BLaER1 treated with 17β-estradiol and CSF1 and Interleukin-3, amounts not matched to agents 10 nM and 100 nM (cell line): Measurements from ENCODE around the gene SRPK2.

Experiments
- H3K27ac ChIP-seq, 11 experiments: shearing (Covaris generic); formaldehyde crosslinking; 2 replicates each; pipeline ENCODE4 v1.8.1; 2022
- H3K27me3 ChIP-seq, 11 experiments: shearing (Covaris generic); formaldehyde crosslinking; 2 replicates each; pipeline ENCODE4 v1.8.1; 2022
- H3K36me3 ChIP-seq, 11 experiments: shearing (Covaris generic); formaldehyde crosslinking; 2 replicates each; pipeline ENCODE4 v1.8.1; 2022
- H3K4me1 ChIP-seq, 10 experiments: shearing (Covaris generic); formaldehyde crosslinking; 2 replicates each; pipeline ENCODE4 v1.8.1; 2022
- H3K4me2 ChIP-seq, 11 experiments: shearing (Covaris generic); formaldehyde crosslinking; 2 replicates each; pipeline ENCODE4 v1.8.1; 2022
- H3K4me3 ChIP-seq, 10 experiments: shearing (Covaris generic); formaldehyde crosslinking; 2 replicates each; pipeline ENCODE4 v1.8.1; 2022
- H3K9ac ChIP-seq, 11 experiments: shearing (Covaris generic); formaldehyde crosslinking; 2 replicates each; pipeline ENCODE4 v1.8.1; 2022
- H3K9me3 ChIP-seq, 11 experiments: shearing (Covaris generic); formaldehyde crosslinking; replicated peaks in 1 of 11; 2 replicates each; pipeline ENCODE4 v1.8.1; 2022
- H4K20me1 ChIP-seq, 11 experiments: shearing (Covaris generic); formaldehyde crosslinking; 2 replicates each; pipeline ENCODE4 v1.8.1; 2022
- Cebpa-rat ChIP-seq, 11 experiments: shearing (Covaris generic); IDR thresholded peaks; 2 replicates each; pipeline ENCODE4 v1.8.1; 2022

The SRPK2 gene

GRCh38 chr7:105139381-105139780 lies 249.3 kb downstream of the SRPK2 start:
- H3K4me3 ChIP-seq = no peak overlapping the region
- H3K4me2 ChIP-seq = no peak overlapping the region
- peaks cover 78 to 99% (median 90%) of the 10 kb centered on the region in 11 experiments for H3K36me3 ChIP-seq
- peaks cover 0 to 33% (median 20%) of the 10 kb centered on the region in 11 experiments; a peak in 14 of 22 replicates for H4K20me1 ChIP-seq
- no peak for TF ChIP-seq Cebpa-rat (IDR thresholded peaks at IDR 0.05)
- no peaks in the 10 kb centered on the region for H3K9me3 ChIP-seq
- no peak overlapping the region for H3K27ac ChIP-seq
- H3K9ac ChIP-seq = no peak overlapping the region
- no peaks in the 10 kb centered on the region for H3K27me3 ChIP-seq
- no peaks in the 10 kb centered on the region for H3K4me1 ChIP-seq

DNA sequence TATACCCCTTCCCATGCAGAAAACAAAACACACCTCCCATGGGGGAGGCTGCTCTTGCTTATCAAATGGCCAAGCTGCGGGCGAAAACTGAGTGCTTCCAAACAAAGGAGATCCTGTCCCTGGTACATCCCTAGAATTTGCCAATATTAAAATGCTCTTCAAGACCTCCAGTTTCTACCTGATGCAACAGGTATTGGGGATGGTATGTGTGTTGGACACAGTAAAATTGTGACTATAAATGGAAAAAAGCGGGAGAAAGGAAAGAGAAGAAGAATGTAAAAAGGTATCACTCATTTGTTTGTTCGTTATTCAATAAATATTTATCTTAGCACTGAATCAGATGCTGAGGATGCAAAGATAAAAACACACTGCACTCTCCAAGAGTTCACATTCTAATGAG lies 250.8 kb downstream of the SRPK2 start:
- Histone ChIP-seq H3K9ac (no peak overlapping the region), H3K27me3 (no peaks in the 10 kb centered on the region), H3K4me3 (no peak overlapping the region), H4K20me1 (peaks cover 0 to 42% (median 26%) of the 10 kb centered on the region in 11 experiments; a peak in 14 of 22 replicates), H3K36me3 (peaks cover 75 to 99% (median 90%) of the 10 kb centered on the region in 11 experiments), H3K4me1 (no peaks in the 10 kb centered on the region), H3K9me3 (no peaks in the 10 kb centered on the region), H3K27ac (no peak overlapping the region), H3K4me2 (no peak overlapping the region)
- no peak for TF ChIP-seq Cebpa-rat (IDR thresholded peaks at IDR 0.05)

DNA sequence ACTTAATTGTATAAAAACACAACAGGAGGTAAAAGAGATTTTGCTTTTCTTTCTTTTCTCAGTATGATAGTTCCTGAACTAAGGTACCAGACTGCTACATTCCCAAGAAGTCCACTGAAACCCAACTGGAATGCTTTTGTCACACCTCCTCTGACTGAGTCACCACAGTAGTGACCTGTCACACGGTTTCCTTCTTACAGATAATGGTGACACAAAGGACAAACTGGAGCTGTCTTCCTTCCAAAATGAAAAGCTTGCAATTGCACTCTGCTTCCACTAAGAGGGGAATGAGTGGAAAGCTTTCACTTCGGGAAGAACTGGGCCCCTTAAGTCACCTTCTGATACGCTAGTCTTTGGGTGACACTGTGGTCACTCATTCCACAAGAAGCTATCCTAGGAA lies 252.5 kb downstream of the SRPK2 start:
- H4K20me1 ChIP-seq = peaks cover 0 to 48% (median 26%) of the 10 kb centered on the region in 11 experiments; a peak in 14 of 22 replicates
- H3K9ac ChIP-seq = no peak overlapping the region
- H3K4me3 ChIP-seq = no peak overlapping the region
- H3K4me2 ChIP-seq = no peak overlapping the region
- no peaks in the 10 kb centered on the region for H3K27me3 ChIP-seq
- no peak for TF ChIP-seq Cebpa-rat (IDR thresholded peaks at IDR 0.05)
- peaks cover 73 to 99% (median 92%) of the 10 kb centered on the region in 11 experiments for H3K36me3 ChIP-seq
- H3K9me3 ChIP-seq = no peaks in the 10 kb centered on the region
- peaks cover 0 to under 1% (median 0%) of the 10 kb centered on the region in 10 experiments; a peak in 2 of 20 replicates for H3K4me1 ChIP-seq
- no peak overlapping the region for H3K27ac ChIP-seq

GRCh38 chr7:105133986-105134655 lies 254.6 kb downstream of the SRPK2 start:
- Histone ChIP-seq H3K4me2 (no peak overlapping the region), H3K4me3 (no peak overlapping the region), H3K27me3 (no peaks in the 10 kb centered on the region), H3K9ac (no peak overlapping the region), H3K27ac (no peak overlapping the region), H3K4me1 (peaks cover 0 to 11% (median 0%) of the 10 kb centered on the region in 10 experiments; a peak in 3 of 20 replicates), H3K9me3 (no peaks in the 10 kb centered on the region), H4K20me1 (peaks cover 0 to 45% (median 21%) of the 10 kb centered on the region in 11 experiments; a peak in 12 of 22 replicates), H3K36me3 (peaks cover 69 to 99% (median 92%) of the 10 kb centered on the region in 11 experiments)
- TF ChIP-seq Cebpa-rat (IDR thresholded peaks at IDR 0.05) = no peak

DNA sequence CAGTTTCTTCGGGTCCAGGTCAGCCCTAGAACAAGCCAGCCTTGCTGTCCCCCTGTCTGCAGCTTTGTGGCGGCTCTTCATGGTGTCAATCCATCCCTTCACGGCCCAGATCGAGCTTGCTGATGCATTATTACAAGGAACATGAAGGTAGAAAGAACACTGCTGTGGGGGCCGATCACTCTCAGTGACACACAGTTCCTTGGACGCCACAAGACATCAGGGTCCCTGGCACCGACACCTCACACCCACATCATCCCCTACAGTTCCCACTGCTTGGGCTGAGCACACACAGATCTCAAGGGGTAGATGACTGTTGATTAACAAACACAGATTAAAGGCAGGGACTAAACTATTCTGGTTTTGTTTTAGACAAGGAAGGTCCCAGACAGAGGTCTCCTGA lies 255.4 kb downstream of the SRPK2 start:
- Histone ChIP-seq H3K4me2 (no peak overlapping the region), H3K9me3 (no peaks in the 10 kb centered on the region), H3K36me3 (peaks cover 63 to 99% (median 85%) of the 10 kb centered on the region in 11 experiments), H3K9ac (no peak overlapping the region), H3K27ac (no peak overlapping the region), H4K20me1 (peaks cover 0 to 45% (median 20%) of the 10 kb centered on the region in 11 experiments; a peak in 12 of 22 replicates), H3K4me3 (no peak overlapping the region), H3K4me1 (peaks cover 0 to 12% (median 3%) of the 10 kb centered on the region in 10 experiments; a peak in 13 of 20 replicates), H3K27me3 (no peaks in the 10 kb centered on the region)
- no peak for TF ChIP-seq Cebpa-rat (IDR thresholded peaks at IDR 0.05)

DNA sequence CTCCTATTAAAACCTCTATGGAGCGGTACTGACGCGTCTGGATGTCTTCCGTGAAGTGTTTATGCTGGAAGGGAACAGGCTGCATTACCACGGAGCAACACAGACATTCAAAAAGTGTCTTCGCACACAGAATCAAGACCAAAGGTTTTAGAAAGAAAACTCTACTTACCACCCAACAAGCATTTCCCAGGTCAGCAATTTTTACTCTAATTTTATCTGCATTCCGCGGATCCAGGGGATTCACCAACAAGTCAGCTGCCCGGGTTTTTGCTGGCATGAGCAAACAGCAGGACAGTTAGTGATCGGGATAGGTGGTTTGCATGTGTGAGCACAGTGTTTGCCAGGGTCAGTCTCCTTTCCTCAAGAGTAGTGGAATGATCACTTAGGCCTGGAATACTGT lies 255.9 kb downstream of the SRPK2 start:
- peaks cover 0 to 40% (median 16%) of the 10 kb centered on the region in 11 experiments; a peak in 12 of 22 replicates for H4K20me1 ChIP-seq
- no peaks in the 10 kb centered on the region for H3K9me3 ChIP-seq
- H3K27ac ChIP-seq = no peak overlapping the region
- TF ChIP-seq Cebpa-rat (IDR thresholded peaks at IDR 0.05) = no peak
- H3K4me2 ChIP-seq = no peak overlapping the region
- H3K36me3 ChIP-seq = peaks cover 58 to 99% (median 81%) of the 10 kb centered on the region in 11 experiments
- no peak overlapping the region for H3K4me3 ChIP-seq
- H3K4me1 ChIP-seq = peaks cover 0 to 18% (median 8%) of the 10 kb centered on the region in 10 experiments; a peak in 14 of 20 replicates
- no peak overlapping the region for H3K9ac ChIP-seq
- H3K27me3 ChIP-seq = no peaks in the 10 kb centered on the region

DNA sequence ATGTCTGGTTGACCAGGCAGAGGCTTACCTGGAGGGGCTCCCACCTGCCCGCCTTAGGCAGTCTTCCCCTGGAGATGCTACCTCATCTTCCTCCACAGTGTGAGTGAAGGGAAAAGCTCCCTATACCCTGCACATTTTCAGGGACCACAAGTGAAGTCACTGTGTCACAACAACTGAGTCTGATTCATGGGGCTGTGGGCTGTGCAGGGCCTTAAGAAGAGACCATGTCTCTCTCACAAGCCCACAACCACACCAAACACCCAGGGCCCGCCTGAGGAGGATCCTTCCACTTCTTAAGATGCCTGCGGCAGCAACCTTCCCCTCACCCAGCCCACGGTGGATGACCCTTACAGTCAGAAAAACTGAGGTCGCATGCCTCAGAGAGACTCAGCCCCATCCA lies 256.4 kb downstream of the SRPK2 start:
- H3K9ac ChIP-seq = no peak overlapping the region
- peaks cover 53 to 98% (median 77%) of the 10 kb centered on the region in 11 experiments for H3K36me3 ChIP-seq
- no peaks in the 10 kb centered on the region for H3K9me3 ChIP-seq
- no peak overlapping the region for H3K27ac ChIP-seq
- H3K4me1 ChIP-seq = peaks cover 0 to 23% (median 13%) of the 10 kb centered on the region in 10 experiments; a peak in 15 of 20 replicates
- TF ChIP-seq Cebpa-rat (IDR thresholded peaks at IDR 0.05) = no peak
- H3K27me3 ChIP-seq = no peaks in the 10 kb centered on the region
- H3K4me3 ChIP-seq = no peak overlapping the region
- no peak overlapping the region for H3K4me2 ChIP-seq
- H4K20me1 ChIP-seq = peaks cover 0 to 37% (median 13%) of the 10 kb centered on the region in 11 experiments; a peak in 12 of 22 replicates

GRCh38 chr7:105131890-105132289 lies 256.8 kb downstream of the SRPK2 start:
- H3K4me2 ChIP-seq = no peak overlapping the region
- H3K27ac ChIP-seq = no peak overlapping the region
- H3K4me3 ChIP-seq = no peak overlapping the region
- H3K36me3 ChIP-seq = peaks cover 49 to 98% (median 77%) of the 10 kb centered on the region in 11 experiments
- no peak overlapping the region for H3K9ac ChIP-seq
- no peaks in the 10 kb centered on the region for H3K9me3 ChIP-seq
- no peaks in the 10 kb centered on the region for H3K27me3 ChIP-seq
- no peak for TF ChIP-seq Cebpa-rat (IDR thresholded peaks at IDR 0.05)
- H3K4me1 ChIP-seq = peaks cover 0 to 27% (median 17%) of the 10 kb centered on the region in 10 experiments; a peak in 15 of 20 replicates
- peaks cover 0 to 37% (median 12%) of the 10 kb centered on the region in 11 experiments; a peak in 13 of 22 replicates for H4K20me1 ChIP-seq

GRCh38 chr7:105131033-105131656 lies 257.6 kb downstream of the SRPK2 start:
- Histone ChIP-seq H3K36me3 (peaks cover 54 to 98% (median 77%) of the 10 kb centered on the region in 11 experiments), H3K9ac (no peak overlapping the region), H3K4me3 (no peak overlapping the region), H3K27me3 (no peaks in the 10 kb centered on the region), H3K4me1 (peaks cover 0 to 34% (median 23%) of the 10 kb centered on the region in 10 experiments; a peak in 15 of 20 replicates), H3K9me3 (no peaks in the 10 kb centered on the region), H4K20me1 (peaks cover 0 to 41% (median 12%) of the 10 kb centered on the region in 11 experiments; a peak in 13 of 22 replicates), H3K27ac (no peak overlapping the region), H3K4me2 (peak overlapping the region in 1 of 11 experiments; percentile 17; a peak in 1 of 22 replicates)
- TF ChIP-seq Cebpa-rat (IDR thresholded peaks at IDR 0.05) = no peak
